ENCODE data around the gene TTLL11.

DNA sequence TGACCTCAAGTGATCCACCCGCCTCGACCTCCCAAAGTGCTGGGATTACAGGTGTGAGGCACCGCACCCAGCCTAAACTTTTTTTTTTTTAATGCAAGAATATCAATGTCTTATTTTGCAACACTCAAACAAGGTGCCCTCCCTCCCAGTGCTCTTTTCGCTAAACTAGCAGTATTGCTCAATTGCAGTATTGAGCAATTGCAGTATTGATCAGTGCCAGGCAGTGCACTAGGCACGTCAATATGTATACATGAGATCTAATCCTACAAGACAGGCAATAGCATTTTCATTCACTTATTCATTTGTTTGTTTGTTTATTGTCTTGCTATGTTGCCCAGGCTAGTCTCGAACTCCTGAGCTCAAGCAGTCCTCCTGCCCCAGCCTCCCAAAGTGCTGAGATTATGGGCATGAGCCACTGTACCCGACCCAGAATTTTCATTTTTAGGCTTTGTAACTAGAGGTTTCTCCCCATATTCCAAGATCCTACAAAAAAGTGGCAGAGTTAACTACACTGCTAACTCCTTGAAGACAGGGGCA lies 94.5 kb downstream of the TTLL11 start:
- TF ChIP-seq, protein P1, sequence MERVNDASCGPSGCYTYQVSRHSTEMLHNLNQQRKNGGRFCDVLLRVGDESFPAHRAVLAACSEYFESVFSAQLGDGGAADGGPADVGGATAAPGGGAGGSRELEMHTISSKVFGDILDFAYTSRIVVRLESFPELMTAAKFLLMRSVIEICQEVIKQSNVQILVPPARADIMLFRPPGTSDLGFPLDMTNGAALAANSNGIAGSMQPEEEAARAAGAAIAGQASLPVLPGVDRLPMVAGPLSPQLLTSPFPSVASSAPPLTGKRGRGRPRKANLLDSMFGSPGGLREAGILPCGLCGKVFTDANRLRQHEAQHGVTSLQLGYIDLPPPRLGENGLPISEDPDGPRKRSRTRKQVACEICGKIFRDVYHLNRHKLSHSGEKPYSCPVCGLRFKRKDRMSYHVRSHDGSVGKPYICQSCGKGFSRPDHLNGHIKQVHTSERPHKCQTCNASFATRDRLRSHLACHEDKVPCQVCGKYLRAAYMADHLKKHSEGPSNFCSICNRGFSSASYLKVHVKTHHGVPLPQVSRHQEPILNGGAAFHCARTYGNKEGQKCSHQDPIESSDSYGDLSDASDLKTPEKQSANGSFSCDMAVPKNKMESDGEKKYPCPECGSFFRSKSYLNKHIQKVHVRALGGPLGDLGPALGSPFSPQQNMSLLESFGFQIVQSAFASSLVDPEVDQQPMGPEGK (CRISPR knock-in tag; IDR thresholded peaks at IDR 0.05; ENCODE audit: borderline replicate concordance) = no peak
- TF ChIP-seq ZNF565 (CRISPR knock-in tag; conservative IDR thresholded peaks at IDR 0.05; ENCODE audit: low read depth) = no peak

All from SK-N-SH treated with all-trans-retinoic acid at 6 μM for 48 hours (cell line).